NCI-H82 treated with DMSO at 0.1 percent for 48 hours (cell line): ENCODE data around the gene PIM3.
A peak's percentile ranks its signal among the peaks of the same experiment; 100 is the strongest.

Experiments used
- DNase-seq: peaks from one replicate; lab custom pipeline; 2025; ENCODE audit not compliant: unreplicated experiment; lab: John Stamatoyannopoulos, UW

PIM3 gene

DNA sequence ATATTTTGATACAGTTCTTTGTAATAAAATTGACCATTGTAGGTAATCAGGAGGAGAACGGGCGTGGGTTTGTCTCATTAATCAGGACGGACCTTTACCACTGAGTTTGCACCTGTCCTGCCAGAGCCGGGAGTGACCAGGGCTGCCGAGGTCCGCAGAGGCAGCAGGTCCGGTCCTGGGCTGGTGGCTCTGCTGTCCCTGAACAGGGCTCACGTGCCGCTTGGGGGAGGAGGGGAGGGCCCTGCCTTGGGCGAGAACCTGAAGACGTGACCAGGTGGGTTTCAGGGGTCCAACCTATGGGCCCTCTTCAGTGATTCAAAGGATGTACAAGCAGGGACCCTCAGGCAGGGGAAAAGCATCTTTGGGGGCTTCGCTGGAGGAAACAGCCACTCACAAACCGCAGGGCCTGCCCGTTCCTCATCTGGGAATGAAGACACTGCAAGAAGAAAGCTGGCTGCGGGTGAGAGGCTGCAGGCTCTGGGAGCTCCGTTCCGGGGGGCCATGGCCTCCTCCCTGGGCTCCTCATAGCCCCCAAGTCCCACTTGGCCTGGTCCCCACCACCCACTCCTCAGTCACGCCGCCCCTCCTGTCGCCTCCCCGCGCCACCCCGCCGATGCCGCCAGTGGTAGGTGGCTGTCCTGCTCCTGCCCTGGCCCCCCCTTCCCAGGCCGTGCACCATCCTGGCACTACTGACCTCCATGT, 32.9 kb upstream of the PIM3 start:
- DNase-seq, result no peak

DNA sequence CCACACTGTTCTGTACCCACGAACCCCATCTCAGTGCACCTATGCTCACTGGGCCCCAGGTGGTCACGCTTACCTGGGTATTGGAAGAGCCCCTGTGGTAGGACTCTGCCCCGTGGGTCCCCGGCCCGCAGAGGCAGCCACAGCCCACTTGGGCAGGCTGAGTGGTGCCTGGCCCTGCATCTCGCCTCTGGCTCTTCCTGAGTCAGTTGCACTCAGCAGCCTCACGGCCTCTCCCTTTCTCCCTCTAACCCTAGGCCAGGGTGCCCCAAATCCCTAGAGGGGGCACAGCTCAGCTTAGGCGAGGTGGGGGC, 32.4 kb upstream of the PIM3 start:
- DNase-seq, result no peak

DNA sequence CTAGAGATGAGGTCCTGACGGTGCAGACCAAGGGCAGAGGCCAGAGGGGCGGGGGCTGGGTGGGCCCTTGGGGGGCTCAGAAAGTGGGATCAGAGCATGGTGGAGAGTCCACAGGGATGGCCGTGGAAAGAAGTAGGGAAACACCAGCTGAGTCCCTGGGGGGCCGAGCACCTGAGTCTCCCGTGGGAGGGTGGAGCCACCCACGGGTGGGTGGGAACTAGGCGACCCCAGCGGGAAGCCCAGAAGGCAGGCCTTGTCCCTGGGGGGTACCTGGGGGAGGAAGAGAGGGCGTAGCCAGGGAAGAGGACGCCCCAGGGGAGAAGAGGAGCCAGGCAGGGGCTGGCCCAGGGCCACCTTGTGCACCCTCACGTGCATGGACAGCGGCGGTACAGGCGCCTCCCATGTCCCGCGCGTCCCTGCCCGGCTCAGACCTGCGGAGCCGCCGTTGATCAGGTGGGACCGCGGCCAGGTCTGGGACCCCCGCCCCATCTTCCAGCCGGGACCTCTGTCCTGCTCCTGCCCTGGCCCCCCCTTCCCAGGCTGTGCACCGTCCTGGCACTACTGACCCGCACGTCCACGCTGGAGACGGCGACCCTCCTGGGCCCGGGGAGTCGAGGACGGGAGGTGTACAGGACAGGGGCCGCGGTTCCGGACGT, 31.9 kb upstream of the PIM3 start:
- no peak for DNase-seq

DNA sequence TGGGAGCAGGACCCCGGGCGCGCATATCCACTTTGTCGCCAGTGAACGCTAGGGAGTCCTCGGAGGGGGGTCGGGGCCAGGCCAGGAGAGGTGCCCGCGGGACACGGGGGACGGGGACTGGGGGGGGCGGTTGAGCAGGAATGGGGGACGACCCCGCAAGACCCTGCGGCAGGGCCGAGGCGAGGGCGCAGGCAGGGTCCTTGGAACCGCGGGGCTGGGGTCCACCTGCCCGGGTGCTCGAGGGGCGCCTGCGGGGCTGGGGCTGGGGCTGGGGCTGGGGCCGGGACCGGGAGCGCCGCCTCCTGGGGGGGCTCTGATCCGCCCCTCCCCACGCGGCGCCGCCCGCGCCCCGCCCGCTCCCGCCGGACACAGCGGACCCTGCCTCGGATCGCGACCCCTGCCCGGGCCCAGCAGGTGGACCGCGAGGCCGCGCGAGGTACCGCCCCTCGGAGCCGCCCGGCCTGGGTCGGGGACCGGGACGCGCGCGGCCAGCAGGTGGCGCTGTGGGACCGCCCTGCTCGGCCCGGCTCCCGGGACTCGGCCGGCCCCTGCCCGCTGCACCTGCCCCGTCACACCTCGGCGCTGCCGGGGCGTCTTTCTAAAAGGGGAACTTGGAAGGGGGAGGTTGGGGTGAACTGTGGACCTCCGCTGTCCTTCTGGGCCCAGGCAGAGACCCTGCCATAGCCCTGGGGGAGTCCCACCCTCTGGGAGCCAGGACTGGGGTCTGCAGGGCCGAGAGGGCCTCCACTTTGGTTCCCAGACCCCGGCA, 31.2 kb upstream of the PIM3 start:
- no peak for DNase-seq

DNA sequence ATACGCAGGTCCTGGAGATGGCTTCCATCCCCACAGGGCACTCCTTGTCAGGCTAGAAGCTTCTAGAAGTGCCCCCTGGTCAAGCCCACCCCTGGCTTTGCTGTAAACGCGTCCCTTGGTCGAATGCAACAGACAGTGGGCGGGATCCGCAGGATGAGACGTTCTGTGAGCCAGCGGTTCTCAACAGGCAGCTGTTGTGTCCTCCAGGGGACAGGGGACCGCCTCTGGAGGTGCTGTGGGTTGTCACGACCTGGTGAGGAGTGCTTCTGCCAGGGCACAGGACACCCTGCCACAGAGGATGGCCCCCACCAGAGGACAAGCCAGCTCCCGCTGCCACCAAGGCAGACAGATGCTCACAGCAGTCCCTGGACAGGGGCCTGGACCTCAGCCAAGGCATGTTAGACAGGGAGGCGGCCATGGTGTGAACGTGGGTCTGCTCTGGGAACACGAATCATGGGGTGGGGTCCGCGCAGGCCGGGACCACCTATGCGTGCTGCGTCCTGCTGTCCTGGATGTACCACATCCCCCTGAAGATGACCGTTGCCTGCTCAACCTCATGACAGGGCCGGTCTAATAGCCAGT, 30.5 kb upstream of the PIM3 start:
- DNase-seq, result no peak

DNA sequence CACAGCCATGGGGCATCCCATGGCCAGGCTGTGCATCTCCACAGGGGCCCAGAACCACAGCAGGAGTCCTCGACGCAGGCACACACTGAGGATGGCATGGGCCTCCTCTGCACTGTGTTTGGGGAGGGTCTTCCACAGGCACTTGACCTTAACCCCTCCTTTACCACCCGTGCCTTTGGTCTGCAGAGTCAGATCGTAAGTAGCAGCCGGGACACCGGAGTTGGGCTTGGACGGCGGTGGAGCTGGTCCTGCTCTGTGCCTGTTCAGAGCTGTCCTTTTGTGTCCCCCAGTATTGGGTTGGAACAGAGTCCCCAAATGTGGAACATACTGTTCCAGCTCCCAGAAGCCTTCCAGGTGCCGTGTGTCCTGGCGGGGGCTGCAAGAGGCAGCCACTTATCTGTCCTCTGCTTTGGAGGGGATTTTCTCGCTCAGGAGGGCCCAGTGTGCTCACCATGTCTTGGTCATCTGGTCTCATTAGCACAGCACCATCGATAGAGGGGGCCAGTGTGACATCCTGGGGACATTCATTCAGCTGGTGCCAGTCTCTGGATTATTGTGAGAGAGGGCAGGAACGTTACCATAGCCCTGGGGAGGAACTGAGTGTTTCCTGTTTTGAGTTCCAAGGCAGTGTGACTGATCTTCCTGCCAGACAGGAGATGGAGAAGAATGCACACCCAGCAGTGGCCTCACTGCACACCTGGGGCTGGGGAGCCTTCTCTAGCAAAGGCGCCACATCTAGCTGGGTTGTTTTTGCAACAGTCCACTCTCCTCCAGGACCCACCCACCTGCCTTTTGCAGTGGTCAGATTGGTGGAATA, 29.8 kb upstream of the PIM3 start:
- no peak for DNase-seq

DNA sequence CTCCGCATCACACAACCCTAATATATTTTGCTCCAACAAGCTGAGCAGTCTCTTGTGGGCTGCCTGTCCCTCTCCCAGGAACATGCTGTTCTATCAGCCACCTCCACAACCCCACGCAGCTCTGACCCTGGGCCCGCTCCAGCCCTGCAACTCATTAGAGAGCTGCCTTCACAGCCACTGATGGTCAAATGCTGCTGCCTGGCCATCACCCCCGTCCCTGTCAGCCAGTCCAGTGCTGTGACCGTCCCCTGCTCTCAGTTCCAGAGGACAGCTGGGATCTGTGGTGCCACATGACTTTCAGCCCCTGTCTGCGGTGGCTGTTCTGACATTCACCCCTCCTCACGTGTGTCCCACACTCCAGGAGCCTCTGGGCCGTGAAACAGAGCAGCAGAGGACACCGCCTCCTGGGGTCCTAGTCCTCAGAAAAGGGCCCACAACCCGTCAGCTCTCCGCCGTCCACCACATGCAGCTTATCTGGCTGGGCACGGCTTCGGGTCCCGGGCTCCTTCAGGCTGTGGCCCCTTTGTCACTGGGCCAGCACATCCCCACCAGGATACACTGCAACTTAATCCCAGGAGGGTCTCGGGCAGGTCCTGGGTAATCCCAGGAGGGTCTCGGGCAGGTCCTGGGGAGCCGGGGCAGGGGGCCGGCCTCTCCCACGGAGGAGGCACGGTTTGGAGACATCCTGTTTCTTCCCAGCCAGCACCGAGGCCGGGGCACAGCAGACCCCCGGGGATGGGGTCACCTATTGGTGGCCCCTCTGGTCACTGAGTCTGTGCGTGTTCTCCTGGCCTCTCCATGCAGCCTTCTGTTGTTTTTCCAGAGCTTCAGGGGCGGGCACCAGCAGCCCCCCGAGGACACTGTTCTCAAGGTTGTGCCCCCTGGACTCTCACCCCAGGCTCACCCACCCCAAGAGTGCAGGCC, 27.1 kb upstream of the PIM3 start:
- DNase-seq, result no peak

DNA sequence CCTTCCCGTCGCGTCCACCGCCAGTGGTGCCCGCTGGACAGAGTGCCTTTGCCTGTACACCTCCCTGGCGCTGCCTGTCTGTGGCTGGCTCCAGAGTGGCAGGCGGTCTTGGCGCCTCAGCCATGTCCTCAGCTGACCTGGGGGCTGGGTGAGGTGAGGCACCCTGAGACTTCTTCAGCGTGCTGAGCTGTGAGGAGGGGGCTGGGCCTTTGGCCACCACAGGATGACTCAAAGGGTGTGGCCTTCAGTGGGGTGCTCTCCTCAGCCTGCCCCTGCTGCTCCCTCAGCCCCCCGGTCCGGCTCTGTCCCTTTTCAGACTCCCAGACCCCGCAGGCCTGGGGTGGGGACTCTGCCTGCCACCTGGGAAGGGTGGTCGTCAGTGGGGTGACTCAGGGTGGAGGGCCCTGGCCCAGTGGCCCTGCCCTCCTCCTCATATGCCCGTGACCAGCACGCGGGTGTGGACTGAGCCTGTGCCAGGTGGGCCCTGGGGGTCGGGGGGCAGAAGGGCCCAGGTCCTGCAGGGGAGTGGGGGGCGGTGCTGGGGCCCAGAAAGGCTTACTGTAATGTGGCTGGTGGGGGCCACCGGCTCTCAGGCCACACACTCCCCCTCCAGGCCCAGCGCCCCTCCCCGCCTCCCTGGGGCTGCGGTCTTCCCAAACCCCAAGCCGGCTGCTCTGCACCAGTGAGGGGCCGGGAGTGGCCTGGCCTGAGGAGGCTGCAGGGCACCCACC, 26.2 kb upstream of the PIM3 start:
- DNase-seq, result no peak

DNA sequence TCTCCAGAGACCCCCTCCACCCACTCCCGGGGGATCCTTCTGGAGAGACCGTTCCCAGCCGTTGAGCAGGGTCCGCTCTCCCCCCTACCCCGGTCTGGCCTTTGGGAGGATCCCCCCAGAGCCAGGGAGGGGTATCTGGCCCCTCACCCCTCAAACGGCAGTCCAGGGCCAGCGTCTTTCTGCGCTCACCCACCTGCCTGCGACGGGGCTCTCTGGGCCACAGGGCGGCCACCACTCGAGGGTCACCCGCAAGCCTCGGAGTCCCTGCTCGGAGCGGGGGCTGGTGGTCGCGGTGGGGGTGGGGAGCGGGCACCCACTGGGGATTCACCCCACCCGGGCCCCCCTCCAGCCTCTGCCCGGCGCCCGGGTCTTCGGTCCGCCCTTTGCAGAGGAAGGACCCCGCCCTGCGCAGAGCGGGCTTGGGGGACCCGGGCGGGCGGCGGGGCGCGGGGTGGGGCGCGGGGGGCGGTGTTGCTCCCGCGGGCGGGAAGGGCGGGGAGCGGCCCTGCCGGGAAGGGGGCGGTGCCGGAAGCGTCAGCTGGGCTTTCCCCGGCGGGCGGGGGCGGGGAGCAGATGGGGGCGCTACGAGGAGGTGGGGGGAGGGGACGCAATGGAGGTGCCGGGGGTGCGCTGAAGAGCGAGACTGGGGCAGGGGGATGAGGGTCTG, 25.5 kb upstream of the PIM3 start:
- DNase-seq, result peak; percentile 5

DNA sequence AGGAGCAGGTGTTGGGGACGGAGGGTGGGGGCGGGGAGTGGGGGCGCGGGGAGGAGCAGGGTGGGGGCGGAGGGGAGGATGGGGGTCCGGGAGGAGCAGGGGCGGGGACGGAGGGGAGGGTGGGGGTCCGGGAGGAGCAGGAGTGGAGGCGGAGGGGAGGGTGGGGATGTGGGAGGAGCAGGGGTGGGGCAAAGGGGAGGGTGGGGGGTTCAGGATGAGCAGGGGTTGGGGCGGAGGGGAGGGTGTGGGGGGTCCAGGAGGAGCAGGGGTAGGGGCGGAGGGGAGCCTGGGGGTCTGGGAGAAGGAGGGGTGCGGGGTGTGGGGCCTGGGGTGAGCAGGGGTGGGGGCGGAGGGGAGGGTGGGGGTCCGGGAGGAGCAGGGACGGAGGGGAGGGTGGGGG, 25.0 kb upstream of the PIM3 start:
- no peak for DNase-seq

DNA sequence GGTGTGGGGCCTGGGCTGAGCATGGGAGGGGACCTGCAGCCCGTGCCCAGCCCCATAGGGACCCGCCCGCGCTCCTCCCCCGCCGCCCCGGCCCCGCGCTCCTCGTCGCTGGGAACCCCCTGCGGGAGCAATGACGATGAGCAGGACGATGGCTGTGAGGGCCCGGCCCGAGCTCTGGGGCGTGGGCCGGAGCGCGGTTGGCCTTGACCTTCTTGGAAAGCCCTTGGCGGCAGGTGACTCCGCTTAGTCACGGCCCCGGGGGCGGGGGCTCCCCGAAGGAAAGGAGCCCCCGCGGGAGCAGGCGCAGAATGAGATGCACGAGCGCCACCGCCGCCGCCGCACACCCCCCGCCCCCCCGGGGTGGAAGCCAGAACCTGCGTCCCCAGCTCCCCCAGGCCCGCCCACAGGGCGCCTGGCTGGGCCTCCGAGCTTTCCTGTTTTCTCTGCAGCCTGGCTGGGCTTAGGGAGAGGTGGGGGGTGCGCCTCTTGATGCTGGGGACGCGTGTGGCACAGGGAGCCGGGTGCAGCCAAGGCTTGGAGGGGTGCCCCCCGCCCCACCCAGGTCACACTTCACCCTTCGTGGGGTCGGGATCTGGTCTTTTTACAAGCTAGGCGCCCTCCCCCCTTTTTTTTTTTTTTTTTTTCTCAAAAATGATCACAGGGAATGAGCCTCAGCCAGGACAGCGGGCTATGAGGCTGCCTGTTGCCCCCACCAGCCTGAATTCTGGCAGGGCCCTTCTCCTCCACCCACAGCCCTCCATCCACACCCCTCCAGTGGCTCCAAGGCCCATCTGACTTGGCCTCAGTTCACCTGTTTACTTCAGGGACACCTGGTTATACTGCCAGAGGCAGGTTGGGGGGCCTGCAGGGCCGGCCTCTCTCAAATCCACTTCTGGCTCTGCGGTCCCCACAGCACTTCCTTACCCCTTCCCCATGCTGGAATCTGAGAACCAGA, 24.3 kb upstream of the PIM3 start:
- DNase-seq, result peak; percentile 19

DNA sequence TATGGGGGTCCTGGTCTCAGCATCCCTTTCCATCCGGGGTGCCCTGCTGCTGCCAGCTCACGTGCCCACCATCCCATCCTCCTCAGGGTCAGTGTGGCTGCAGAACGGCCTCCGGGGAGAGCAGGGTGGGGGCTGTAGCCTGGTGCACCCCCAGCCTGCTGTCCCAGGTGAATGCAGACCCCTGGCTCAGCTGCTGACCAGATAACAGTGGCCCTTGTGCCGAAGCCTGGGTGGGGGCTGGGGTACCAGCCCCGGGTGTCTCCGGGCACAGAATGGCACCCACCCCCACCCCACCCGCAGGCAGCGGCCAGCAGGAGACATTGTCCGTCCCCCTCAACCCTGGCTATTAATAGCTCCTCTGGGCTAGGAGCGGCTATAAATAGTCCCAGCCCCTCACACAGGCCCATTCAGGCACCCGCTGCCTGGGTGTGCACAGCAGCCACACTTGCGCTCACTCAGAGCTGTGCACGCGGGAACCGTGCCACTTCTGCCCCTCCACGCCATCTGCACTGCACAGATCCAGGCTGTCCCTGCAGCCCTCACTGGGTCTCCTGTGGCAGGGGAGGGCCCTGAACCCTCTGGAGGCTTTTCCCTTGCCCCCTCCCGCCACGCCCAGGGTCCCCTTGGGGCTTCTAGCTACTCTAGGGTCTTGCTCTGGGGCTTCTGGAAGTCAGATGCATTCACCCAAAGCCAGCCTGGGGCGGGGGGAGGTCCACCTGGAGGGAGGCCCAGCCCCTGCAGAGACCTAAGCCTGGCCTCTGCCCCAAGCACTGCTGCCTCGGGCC, 23.4 kb upstream of the PIM3 start:
- no peak for DNase-seq

DNA sequence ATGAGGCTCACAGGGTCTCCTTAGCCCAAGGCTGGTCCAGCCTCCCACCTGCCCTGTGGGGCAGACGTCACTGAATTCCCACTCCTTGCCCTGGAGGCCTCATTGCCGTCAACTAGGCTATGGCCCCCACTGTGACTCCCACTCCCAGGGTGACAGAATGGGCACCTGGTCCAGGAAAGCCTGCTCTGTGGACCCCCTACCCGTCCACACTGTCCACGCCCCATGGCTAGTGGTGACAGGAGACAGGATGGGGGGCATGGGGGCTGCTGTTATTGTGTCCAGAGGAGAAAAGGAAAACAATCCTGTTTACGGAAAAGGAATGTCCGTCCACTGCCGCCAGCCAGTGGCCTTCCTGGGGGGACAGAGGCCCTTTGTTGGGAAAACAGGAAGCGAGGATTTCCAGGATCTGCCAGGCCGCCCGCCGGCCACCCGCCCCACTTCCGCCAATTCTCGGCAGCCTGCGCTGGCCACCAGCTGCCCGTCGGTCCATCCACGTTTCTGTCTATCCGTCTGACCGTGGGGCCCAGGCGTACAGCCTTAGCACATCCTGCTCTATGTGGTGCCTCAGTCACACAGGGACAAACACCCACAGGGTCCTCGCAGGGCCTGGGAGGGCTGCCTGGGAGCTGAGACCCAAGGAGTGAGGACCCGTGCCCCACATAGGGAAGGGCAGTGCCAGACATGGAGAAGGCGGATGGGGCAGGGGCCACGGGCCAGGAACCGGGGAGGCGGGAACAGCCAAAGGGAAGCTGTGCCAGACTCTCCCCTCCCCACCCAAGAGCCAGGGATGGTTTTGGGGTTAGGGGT, 22.6 kb upstream of the PIM3 start:
- no peak for DNase-seq

DNA sequence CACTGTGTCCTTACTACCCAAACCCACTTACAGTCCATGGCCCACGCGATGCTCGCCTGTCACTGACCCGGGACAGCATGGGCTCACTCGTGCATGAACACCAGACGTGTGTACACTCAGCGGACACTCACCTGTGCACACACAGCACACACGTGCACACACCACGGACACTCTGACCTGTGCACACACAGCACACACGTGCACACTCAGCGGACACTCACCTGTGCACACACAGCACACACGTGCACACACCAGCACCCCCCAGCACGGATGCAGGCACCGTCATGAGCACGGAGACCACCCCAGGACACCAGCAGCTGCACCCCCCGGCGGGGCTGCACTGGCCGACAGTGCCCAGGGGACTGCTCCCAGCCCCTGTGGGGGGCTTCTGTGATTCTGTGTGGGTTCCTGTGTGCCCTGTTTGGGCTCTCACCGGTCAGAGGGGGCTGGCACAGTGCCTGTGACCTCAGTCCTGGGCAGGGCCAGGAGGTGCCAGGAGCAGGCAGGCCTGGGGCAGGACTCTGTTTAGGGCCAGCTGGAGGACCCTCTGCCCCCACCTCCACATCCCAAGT, 21.9 kb upstream of the PIM3 start:
- no peak for DNase-seq

DNA sequence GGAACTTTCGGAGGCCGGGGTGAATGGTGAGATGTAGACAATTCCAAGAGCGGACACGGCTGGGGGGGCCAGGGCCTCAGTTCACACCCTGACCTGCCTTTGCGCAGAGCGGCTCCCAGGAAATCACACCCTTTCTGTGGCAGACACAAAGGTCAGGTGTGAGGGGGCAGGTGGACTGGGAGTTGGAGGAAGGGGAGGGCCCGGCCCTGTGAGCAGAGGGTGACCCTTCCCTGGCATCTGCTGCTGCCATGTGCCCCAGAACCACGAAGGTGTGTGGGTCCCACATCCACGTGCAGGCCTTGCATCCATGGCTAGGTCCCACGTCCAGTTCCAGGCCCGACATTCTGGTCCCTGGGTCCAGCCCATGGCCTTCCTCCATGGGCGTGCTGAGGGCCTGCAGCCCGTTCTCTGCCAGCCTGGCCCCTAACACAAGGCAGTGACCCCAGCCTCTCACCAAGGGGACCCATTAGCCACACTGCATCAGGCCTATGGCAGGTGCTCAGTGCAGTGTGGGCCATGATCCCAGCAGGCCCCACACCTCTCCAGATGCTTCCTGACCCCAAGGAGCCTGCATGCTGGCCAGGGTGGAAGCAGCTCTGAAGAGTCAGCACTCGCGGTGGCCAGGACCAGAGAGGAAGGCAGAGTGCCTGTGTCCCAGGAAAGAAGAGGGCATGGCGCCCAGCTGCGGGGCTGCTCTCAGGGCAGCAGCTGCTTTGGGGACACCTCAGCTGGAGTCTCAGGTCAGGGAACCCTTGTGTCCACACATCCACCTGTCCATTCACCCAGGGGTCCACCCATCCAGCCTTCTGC, 18.9 kb upstream of the PIM3 start:
- DNase-seq, result no peak
